PC-9 (cell line): ENCODE results near the gene TYROBP. TPM values are rescaled to one million over a fixed set of nuclear protein-coding genes. Genes with fewer than 3 reads are reported as not detected.
"Not testable (repeated sequence)": the region's sequence is repeated elsewhere in the genome, so short reads cannot be mapped to it uniquely, and the experiment has no call there.

Source experiments
- BruUV-seq: library from RNA; stranded (reverse); fragments of 400-500 nt; replicated peaks from 2 replicates; lab custom pipeline; 2021; lab: Mats Ljungman, UMichigan
- CTCF ChIA-PET: fragments of 300-600 bp; sonication (Branson Sonifier 250); formaldehyde crosslinking; loops from one replicate; lab custom pipeline; 2022; ENCODE audit warnings: antibody characterized with exemption; lab: Charles Lee
- POLR2A ChIA-PET: fragments of 300-600 bp; sonication (Branson Sonifier 250); formaldehyde crosslinking; loops from one replicate; lab custom pipeline; 2022; ENCODE audit warnings: antibody characterized with exemption; ENCODE audit not compliant: unreplicated experiment; lab: Charles Lee
- DNase-seq, 2 experiments: peaks; one replicate each; pipeline versions ENCODE4 v3.0.0 to v3.0.0-alpha.2; 2015 to 2022; ENCODE audit warnings: mixed read lengths in 1 of 2
- H2AFZ ChIP-seq: fragments of 200-600 bp; sonication (generic); 2 replicates; pipeline ENCODE4 v1.8.1; 2017; ENCODE audit warnings: antibody characterized with exemption
- H3F3A ChIP-seq: fragments of 200-600 bp; sonication (generic); 2 replicates; pipeline ENCODE4 v1.8.1; 2017; ENCODE audit warnings: antibody characterized with exemption, mild to moderate bottlenecking, low read depth; ENCODE audit not compliant: insufficient read depth
- H3K27ac ChIP-seq: fragments of 200-600 bp; sonication (generic); 2 replicates; pipeline ENCODE4 v1.6.1; 2016; ENCODE audit warnings: mixed run types
- H3K27me3 ChIP-seq: fragments of 200-600 bp; sonication (generic); 2 replicates; pipeline ENCODE4 v1.6.1; 2016; ENCODE audit warnings: low read depth, mixed run types; ENCODE audit not compliant: insufficient read depth
- H3K36me3 ChIP-seq: fragments of 200-600 bp; sonication (generic); 2 replicates; pipeline ENCODE4 v1.6.1; 2016; ENCODE audit warnings: low read depth, mixed run types
- H3K4me1 ChIP-seq: fragments of 200-600 bp; sonication (generic); replicated peaks from 2 replicates; pipeline ENCODE4 v1.6.1; 2016; ENCODE audit warnings: mixed run types; ENCODE audit not compliant: insufficient read depth
- H3K4me2 ChIP-seq: fragments of 200-600 bp; sonication (generic); 2 replicates; pipeline ENCODE4 v1.6.1; 2017; ENCODE audit warnings: mixed run types
- H3K4me3 ChIP-seq: fragments of 200-600 bp; sonication (generic); 2 replicates; pipeline ENCODE4 v1.6.1; 2016; ENCODE audit warnings: mixed run types
- H3K79me2 ChIP-seq: fragments of 200-600 bp; sonication (generic); 2 replicates; pipeline ENCODE4 v1.6.1; 2017; ENCODE audit warnings: low read depth, mixed run types
- H3K9me2 ChIP-seq: fragments of 200-600 bp; sonication (generic); 2 replicates; pipeline ENCODE4 v1.8.1; 2017; ENCODE audit warnings: mild to moderate bottlenecking; ENCODE audit not compliant: insufficient read depth
- H3K9me3 ChIP-seq: fragments of 200-600 bp; sonication (generic); 2 replicates; pipeline ENCODE4 v1.8.1; 2016; ENCODE audit warnings: low read depth; ENCODE audit not compliant: insufficient read depth
- H4K20me1 ChIP-seq: fragments of 200-600 bp; sonication (generic); 2 replicates; pipeline ENCODE4 v1.8.1; 2017; ENCODE audit not compliant: insufficient read depth
- EZH2 ChIP-seq: fragments of 200-600 bp; sonication (generic); IDR thresholded peaks from 2 replicates; pipeline ENCODE4 v1.8.0; 2017; ENCODE audit warnings: antibody characterized with exemption, low read depth
- intact Hi-C: fragments of 100-400 bp; cut with micrococcal nuclease; formaldehyde crosslinking; loops from one replicate; pipeline ENCODE4 v1.10.0; 2022; ENCODE audit not compliant: unreplicated experiment
- total RNA-seq: library from RNA; stranded (reverse); gene quantifications from 2 replicates; pipeline ENCODE4 v1.2.3, GENCODE V29; 2021
- TF ChIP-seq, protein P1 (sequence below): fragments of 200-600 bp; sonication (generic); conservative IDR thresholded peaks from 2 replicates; pipeline ENCODE4 v1.6.1; 2017; ENCODE audit warnings: mixed run types, antibody characterized with exemption, mild to moderate bottlenecking, moderate library complexity

TYROBP gene
- total RNA-seq, 1 experiment from 2014 or later: not detected

DNA sequence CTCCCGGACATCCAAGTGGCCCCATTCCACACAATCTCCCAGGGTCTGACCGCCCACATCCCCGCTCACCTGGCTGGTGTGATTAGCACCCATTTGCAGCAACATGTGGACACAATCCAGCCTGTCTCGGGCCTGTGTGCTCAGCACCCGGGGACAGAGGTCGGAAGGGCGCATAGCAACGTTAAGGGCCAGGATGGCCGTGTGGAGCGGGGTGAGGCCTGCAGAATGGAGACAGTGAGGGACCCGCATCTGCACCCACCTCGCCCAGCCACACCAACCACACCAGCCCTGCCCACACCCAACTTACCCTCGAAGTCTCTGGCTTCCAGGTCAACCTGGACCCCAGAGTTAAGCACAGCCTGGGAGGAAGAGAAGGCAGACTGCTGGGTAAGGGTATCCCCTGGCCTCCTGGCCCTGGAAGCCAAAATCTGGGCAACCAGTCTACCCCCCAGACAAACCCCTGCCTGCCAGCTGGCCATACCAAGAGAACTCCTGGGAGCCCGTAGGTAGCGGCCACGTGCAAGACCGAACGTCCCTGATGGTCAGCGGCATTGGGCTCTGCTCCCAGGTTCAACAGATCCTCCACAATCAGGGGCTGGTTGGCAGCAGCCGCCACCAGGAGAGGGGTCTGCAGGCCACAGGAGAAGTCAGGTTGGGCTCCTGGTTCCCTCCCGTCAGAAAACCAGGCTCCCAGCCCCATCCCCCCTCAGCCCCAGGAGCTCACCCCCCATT, 12.0 kb downstream of the TYROBP start:
- no peak overlapping the region for H3K27ac ChIP-seq
- no peak overlapping the region for H3K4me3 ChIP-seq
- no peaks in the 10 kb centered on the region for H3K9me2 ChIP-seq
- H3K4me1 ChIP-seq: peaks cover 3% of the 10 kb centered on the region; the same call in 1 of the 2 replicates
- no peaks in the 10 kb centered on the region for H4K20me1 ChIP-seq
- H3K36me3 ChIP-seq: peaks cover 16% of the 10 kb centered on the region; the same call in 1 of the 2 replicates
- no peak for DNase-seq
- TF ChIP-seq, protein P1, sequence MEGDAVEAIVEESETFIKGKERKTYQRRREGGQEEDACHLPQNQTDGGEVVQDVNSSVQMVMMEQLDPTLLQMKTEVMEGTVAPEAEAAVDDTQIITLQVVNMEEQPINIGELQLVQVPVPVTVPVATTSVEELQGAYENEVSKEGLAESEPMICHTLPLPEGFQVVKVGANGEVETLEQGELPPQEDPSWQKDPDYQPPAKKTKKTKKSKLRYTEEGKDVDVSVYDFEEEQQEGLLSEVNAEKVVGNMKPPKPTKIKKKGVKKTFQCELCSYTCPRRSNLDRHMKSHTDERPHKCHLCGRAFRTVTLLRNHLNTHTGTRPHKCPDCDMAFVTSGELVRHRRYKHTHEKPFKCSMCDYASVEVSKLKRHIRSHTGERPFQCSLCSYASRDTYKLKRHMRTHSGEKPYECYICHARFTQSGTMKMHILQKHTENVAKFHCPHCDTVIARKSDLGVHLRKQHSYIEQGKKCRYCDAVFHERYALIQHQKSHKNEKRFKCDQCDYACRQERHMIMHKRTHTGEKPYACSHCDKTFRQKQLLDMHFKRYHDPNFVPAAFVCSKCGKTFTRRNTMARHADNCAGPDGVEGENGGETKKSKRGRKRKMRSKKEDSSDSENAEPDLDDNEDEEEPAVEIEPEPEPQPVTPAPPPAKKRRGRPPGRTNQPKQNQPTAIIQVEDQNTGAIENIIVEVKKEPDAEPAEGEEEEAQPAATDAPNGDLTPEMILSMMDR: no peak
- TF ChIP-seq EZH2: no peak
- H3F3A ChIP-seq: peaks cover 3% of the 10 kb centered on the region; the same call in 1 of the 2 replicates
- H3K27me3 ChIP-seq: no peaks in the 10 kb centered on the region
- intact Hi-C loops: no loop called here
- no peaks in the 10 kb centered on the region for H3K9me3 ChIP-seq
- no peak overlapping the region for H3K4me2 ChIP-seq
- no TSS peak for BruUV-seq
- ChIA-PET POLR2A (no interaction called here), CTCF (interaction anchor here (0.5 kb wide), 1 partner anchor 13 kb away, joined by 3 read pairs; no protein-coding TSS in a partner anchor)
- H2AFZ ChIP-seq: no peak overlapping the region
- peaks cover 16% of the 10 kb centered on the region for H3K79me2 ChIP-seq

DNA sequence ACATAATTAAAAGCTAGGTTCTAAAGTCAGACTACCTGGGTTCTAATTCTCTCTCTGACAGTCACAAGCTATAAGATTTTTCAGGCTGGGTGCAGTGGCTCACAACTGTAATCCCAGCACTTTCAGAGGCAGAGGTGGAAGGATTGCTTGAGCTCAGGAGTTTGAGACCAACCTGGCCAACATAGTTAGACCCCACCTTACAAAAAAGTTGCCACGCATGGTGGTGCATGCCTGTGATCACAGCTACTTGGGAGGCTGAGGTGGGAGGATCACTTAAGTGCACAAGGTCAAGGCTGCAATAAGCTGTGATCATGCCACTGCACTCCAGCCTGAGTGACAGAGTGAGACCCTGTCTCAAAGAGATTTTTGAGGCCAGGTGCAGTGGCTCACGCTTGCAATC, 13.8 kb downstream of the TYROBP start:
- no peaks in the 10 kb centered on the region for H3K9me2 ChIP-seq
- DNase-seq: no peak
- no peaks in the 10 kb centered on the region for H3K9me3 ChIP-seq
- POLR2A ChIA-PET: no interaction called here
- H3K27ac ChIP-seq: no peak overlapping the region
- intact Hi-C loops: no loop called here
- BruUV-seq: no TSS peak
- H4K20me1 ChIP-seq: no peaks in the 10 kb centered on the region
- TF ChIP-seq EZH2: no peak
- TF ChIP-seq, protein P1: no peak
- H3F3A ChIP-seq: no peaks in the 10 kb centered on the region
- CTCF ChIA-PET: no interaction called here
- H3K4me2 ChIP-seq: no peak overlapping the region
- no peak overlapping the region for H2AFZ ChIP-seq
- H3K27me3 ChIP-seq: no peaks in the 10 kb centered on the region
- H3K4me3 ChIP-seq: no peak overlapping the region
- H3K4me1 ChIP-seq: no peaks in the 10 kb centered on the region
- peaks cover 16% of the 10 kb centered on the region; the same call in 1 of the 2 replicates for H3K36me3 ChIP-seq
- H3K79me2 ChIP-seq: peaks cover 15% of the 10 kb centered on the region

DNA sequence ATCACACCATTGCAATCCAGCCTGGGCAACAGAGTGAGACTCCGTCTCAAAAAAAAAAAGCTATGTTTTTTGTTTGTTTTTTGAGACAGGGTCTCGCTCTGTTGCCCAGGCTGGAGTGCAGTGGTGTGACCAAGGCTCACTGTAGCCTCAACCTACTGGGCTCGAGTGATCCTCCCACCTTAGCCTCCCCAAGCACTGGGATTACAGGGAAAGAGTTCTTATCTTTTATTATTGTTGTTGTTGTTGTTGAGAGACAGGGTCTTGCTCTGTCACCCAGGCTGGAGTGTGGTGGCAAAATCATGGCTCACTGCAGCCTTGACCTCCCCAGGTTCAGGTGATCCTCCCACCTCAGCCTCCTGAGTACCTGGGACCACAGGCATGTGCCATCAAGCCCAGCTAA, 16.3 kb downstream of the TYROBP start:
- H3K4me3 ChIP-seq, H3K27me3 ChIP-seq, H4K20me1 ChIP-seq, BruUV-seq, H3K4me2 ChIP-seq, H3K36me3 ChIP-seq, intact Hi-C loops, H3K9me3 ChIP-seq, H3K9me2 ChIP-seq, H3F3A ChIP-seq, H2AFZ ChIP-seq, DNase-seq, H3K27ac ChIP-seq, H3K79me2 ChIP-seq, H3K4me1 ChIP-seq: not testable (repeated sequence)
- CTCF ChIA-PET: interaction anchor here (0.6 kb wide), 1 partner anchor 21 kb away, joined by 3 read pairs; no protein-coding TSS in a partner anchor
- POLR2A ChIA-PET: interaction anchor here (0.6 kb wide), 1 partner anchor 9 kb away, joined by 4 read pairs; no protein-coding TSS in a partner anchor
